ENCODE results near the gene RPL13.

GRCh38 chr16:89560378-89561141, at the start of gene RPL13:
- TF ChIP-seq CTCF (IDR thresholded peaks at IDR 0.05; ENCODE audit: low read length) (no peak), EZH2phosphoT487 (IDR thresholded peaks at IDR 0.05; ENCODE audit: low read length) (no peak)

All from MM.1S (cell line).